Calu3 (cell line): ENCODE results near the gene BBS5. TPM values are rescaled to one million over a fixed set of nuclear protein-coding genes. Genes with fewer than 3 reads are reported as not detected.
"Not testable (repeated sequence)": the region's sequence is repeated elsewhere in the genome, so short reads cannot be mapped to it uniquely, and the experiment has no call there.

Experiments used
- BruUV-seq: library from RNA; stranded (reverse); fragments of 400-500 nt; replicated peaks from 2 replicates; lab custom pipeline; 2021; lab: Mats Ljungman, UMichigan
- CTCF ChIA-PET: fragments of 300-600 bp; sonication (Branson Sonifier 250); formaldehyde crosslinking; loops from one replicate; lab custom pipeline; 2022; ENCODE audit warnings: antibody characterized with exemption; lab: Charles Lee
- DNase-seq: peaks from one replicate; pipeline ENCODE4 v3.0.0; 2022
- H3K27ac Mint-ChIP-seq: one replicate; pipeline ENCODE4 v1.8.0; 2022; ENCODE audit warnings: mixed read lengths; ENCODE audit not compliant: unreplicated experiment
- H3K27me3 Mint-ChIP-seq: one replicate; pipeline ENCODE4 v1.8.0; 2022; ENCODE audit warnings: mixed read lengths; ENCODE audit not compliant: unreplicated experiment
- H3K36me3 Mint-ChIP-seq: one replicate; pipeline ENCODE4 v1.8.0; 2022; ENCODE audit warnings: mild to moderate bottlenecking, moderate library complexity, mixed read lengths; ENCODE audit not compliant: insufficient read depth, unreplicated experiment
- H3K4me1 Mint-ChIP-seq: one replicate; pipeline ENCODE4 v1.8.0; 2022; ENCODE audit warnings: mild to moderate bottlenecking, low read depth, mixed read lengths; ENCODE audit not compliant: unreplicated experiment
- H3K4me3 Mint-ChIP-seq: one replicate; pipeline ENCODE4 v1.8.0; 2022; ENCODE audit warnings: mild to moderate bottlenecking, low read depth, moderate library complexity, mixed read lengths; ENCODE audit not compliant: unreplicated experiment
- H3K9me3 Mint-ChIP-seq: one replicate; pipeline ENCODE4 v1.8.0; 2022; ENCODE audit warnings: low read depth, mixed read lengths; ENCODE audit not compliant: unreplicated experiment
- intact Hi-C: fragments of 100-400 bp; cut with micrococcal nuclease; formaldehyde crosslinking; loops from one replicate; pipeline ENCODE4 v1.10.0; 2022; ENCODE audit not compliant: unreplicated experiment
- total RNA-seq: library from RNA; stranded (reverse); gene quantifications from 2 replicates; pipeline ENCODE4 v1.2.3, GENCODE V29; 2022
- TF ChIP-seq, protein P1 (sequence below): fragments of 200-600 bp; IDR thresholded peaks from one replicate; pipeline ENCODE4 v1.8.0; 2022; ENCODE audit warnings: antibody characterized with exemption; ENCODE audit not compliant: unreplicated experiment

Gene BBS5
- total RNA-seq, 1 experiment from 2014 or later, result 3.3 TPM

DNA sequence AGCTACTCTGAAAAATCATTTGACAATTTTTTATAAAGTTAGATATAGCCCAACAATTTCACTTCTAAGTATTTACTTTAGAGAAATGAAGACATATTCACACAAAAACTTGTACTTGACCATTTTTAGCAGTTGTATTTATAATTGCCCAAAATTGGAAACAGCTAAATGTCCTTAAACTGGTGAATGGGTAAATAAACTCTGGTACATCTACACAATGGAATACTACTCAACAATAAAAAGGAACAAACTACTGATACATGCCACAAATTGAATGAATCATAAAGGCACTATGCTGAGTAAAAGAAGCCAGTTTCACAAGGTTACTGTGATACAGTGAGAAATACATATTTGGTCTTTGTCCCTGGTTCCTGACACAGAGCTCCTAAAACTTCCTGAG lies 32.8 kb upstream of the BBS5 start:
- H3K27ac Mint-ChIP-seq, result no peak overlapping the region
- H3K27me3 Mint-ChIP-seq, result no peaks in the 10 kb centered on the region
- CTCF ChIA-PET, result no interaction called here
- no peaks in the 10 kb centered on the region for H3K9me3 Mint-ChIP-seq
- H3K36me3 Mint-ChIP-seq, result no peaks in the 10 kb centered on the region
- intact Hi-C loops, result no loop called here
- no peaks in the 10 kb centered on the region for H3K4me1 Mint-ChIP-seq
- no TSS peak for BruUV-seq
- no peak overlapping the region for H3K4me3 Mint-ChIP-seq
- TF ChIP-seq, protein P1, sequence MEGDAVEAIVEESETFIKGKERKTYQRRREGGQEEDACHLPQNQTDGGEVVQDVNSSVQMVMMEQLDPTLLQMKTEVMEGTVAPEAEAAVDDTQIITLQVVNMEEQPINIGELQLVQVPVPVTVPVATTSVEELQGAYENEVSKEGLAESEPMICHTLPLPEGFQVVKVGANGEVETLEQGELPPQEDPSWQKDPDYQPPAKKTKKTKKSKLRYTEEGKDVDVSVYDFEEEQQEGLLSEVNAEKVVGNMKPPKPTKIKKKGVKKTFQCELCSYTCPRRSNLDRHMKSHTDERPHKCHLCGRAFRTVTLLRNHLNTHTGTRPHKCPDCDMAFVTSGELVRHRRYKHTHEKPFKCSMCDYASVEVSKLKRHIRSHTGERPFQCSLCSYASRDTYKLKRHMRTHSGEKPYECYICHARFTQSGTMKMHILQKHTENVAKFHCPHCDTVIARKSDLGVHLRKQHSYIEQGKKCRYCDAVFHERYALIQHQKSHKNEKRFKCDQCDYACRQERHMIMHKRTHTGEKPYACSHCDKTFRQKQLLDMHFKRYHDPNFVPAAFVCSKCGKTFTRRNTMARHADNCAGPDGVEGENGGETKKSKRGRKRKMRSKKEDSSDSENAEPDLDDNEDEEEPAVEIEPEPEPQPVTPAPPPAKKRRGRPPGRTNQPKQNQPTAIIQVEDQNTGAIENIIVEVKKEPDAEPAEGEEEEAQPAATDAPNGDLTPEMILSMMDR, result no peak
- DNase-seq, result no peak

DNA sequence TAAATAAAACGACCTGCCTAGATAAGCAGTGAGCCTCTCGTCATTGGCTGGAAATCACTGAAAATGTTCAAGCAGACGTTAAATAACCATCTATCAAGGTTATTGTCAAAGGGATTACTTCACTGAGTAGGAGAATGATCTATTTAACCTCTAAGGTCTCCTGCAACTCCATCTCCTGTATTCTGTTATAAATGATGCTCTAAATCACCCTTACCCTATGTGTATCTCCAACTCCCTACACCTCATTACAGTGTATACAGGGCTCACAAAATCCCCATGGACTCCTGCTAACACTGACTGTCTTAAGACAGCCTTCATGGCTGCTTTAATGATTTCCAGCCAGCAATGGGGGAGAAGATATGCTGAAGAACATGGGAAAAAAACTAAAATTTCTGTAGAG lies 31.0 kb upstream of the BBS5 start:
- Mint-ChIP-seq H3K36me3 (no peaks in the 10 kb centered on the region), H3K4me1 (no peaks in the 10 kb centered on the region), H3K9me3 (no peaks in the 10 kb centered on the region), H3K27me3 (peaks cover under 1% of the 10 kb centered on the region), H3K27ac (no peak overlapping the region), H3K4me3 (no peak overlapping the region)
- TF ChIP-seq, protein P1, result no peak
- BruUV-seq, result no TSS peak
- CTCF ChIA-PET, result no interaction called here
- intact Hi-C loops, result no loop called here
- no peak for DNase-seq

DNA sequence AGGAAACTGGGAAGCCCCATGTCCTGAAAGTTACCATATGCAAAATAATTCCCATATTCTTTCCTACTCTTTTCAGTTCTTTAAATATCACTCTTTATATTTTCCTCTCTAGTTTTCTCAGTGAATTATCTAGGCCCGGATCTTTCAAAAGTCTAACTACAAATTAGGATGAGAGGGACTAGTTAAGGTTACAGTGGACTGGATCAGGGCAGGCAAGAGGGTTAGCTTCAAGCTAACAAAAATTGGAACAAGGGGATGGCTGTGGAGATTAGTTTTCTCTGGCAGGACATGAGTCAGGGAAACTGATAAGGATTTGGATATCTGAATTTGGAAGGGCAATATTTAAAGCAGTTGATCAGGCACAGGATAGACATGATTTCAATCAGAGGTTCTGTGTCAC lies 30.4 kb upstream of the BBS5 start:
- no peaks in the 10 kb centered on the region for H3K4me1 Mint-ChIP-seq
- H3K9me3 Mint-ChIP-seq, result no peaks in the 10 kb centered on the region
- no peaks in the 10 kb centered on the region for H3K36me3 Mint-ChIP-seq
- peaks cover 6% of the 10 kb centered on the region for H3K27me3 Mint-ChIP-seq
- no peak overlapping the region for H3K27ac Mint-ChIP-seq
- H3K4me3 Mint-ChIP-seq, result no peak overlapping the region
- BruUV-seq, result no TSS peak
- intact Hi-C loops, result no loop called here
- TF ChIP-seq, protein P1, result no peak
- CTCF ChIA-PET, result interaction anchor here (0.6 kb wide), 1 partner anchor 483 kb away, joined by 7 read pairs; no protein-coding TSS in a partner anchor
- DNase-seq, result no peak

DNA sequence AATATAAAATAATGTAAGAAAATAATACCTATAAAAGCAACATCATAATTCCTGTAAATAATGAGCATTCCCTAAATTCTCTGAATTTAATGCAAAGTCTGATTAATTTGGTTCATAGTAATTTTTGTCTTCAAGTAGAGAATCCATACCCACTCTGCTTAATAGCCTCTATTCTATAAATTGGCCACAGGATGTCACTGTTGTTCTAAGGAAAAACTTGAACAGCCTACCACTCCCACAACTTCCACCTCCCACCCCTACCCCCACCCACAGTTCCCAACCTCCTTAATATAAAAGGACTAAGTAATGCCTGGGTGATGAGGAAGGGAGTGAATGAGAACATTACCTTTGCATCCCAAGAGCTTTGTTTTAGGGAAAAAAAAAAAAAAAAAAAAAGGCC lies 27.2 kb upstream of the BBS5 start:
- H3K9me3 Mint-ChIP-seq, result no peaks in the 10 kb centered on the region
- intact Hi-C loops, result loop anchor here (1.0 to 10.0 kb wide), 2 partner anchors 475 to 1363 kb away; partner anchors contain the start of gene GAD1
- peaks cover 12% of the 10 kb centered on the region for H3K27me3 Mint-ChIP-seq
- DNase-seq, result peak; percentile 13
- H3K4me3 Mint-ChIP-seq, result no peak overlapping the region
- TF ChIP-seq, protein P1, result peak; percentile 30
- H3K36me3 Mint-ChIP-seq, result no peaks in the 10 kb centered on the region
- H3K27ac Mint-ChIP-seq, result no peak overlapping the region
- no TSS peak for BruUV-seq
- no peaks in the 10 kb centered on the region for H3K4me1 Mint-ChIP-seq
- CTCF ChIA-PET, result interaction anchor here (0.6 to 1.0 kb wide), 13 partner anchors 11 to 784 kb away, joined by 3 to 6 read pairs (median 4); partner anchors contain the start of gene CFAP210

DNA sequence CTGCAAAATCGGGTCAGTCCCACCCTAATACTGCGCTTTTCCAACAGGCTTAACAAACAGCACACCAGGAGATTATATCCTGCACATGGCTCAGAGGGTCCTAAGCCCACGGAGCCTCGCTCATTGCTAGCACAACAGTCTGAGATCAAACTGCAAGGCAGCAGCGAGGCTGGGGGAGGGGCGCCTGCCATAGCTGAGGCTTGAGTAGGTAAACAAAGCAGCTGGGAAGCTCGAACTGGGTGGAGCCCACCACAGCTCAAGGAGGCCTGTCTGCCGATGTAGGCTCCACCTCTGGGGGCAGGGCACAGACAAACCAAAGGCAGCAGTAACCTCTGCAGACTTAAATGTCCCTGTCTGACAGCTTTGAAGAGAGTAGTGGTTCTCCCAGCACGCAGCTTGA lies 26.2 kb upstream of the BBS5 start:
- H3K36me3 Mint-ChIP-seq, H3K4me1 Mint-ChIP-seq, H3K4me3 Mint-ChIP-seq, H3K9me3 Mint-ChIP-seq, BruUV-seq, DNase-seq, H3K27ac Mint-ChIP-seq, CTCF ChIA-PET: not testable (repeated sequence)
- peaks cover 12% of the 10 kb centered on the region for H3K27me3 Mint-ChIP-seq
- intact Hi-C loops, result loop anchor here (10.0 kb wide), 1 partner anchor 1362 kb away; the partner anchor contains the start of gene GAD1
